Adipocyte (in vitro differentiated cells): ENCODE measurements around the gene RPL13.

ENCODE experiments used
- DNase-seq: peaks from one replicate; pipeline ENCODE4 v3.0.0-alpha.2; 2015; ENCODE audit warnings: low read depth
- H3K27me3 ChIP-seq: replicated peaks from 2 replicates; pipeline ENCODE4 v1.7.0; 2013; ENCODE audit warnings: mild to moderate bottlenecking, low read length, moderate library complexity; ENCODE audit not compliant: control insufficient read depth, insufficient read depth
- H3K36me3 ChIP-seq: 2 replicates; pipeline ENCODE4 v1.7.0; 2013; ENCODE audit warnings: low read length, mild to moderate bottlenecking, moderate library complexity; ENCODE audit not compliant: control insufficient read depth, insufficient read depth, severe bottlenecking
- H3K4me1 ChIP-seq: 2 replicates; pipeline ENCODE4 v1.7.0; 2013; ENCODE audit warnings: mild to moderate bottlenecking, low read length, moderate library complexity; ENCODE audit not compliant: control insufficient read depth, insufficient read depth
- H3K4me3 ChIP-seq: 2 replicates; pipeline ENCODE4 v1.7.0; 2013; ENCODE audit warnings: mild to moderate bottlenecking, low read length, moderate library complexity
- H3K9ac ChIP-seq: 2 replicates; pipeline ENCODE4 v1.7.0; 2013; ENCODE audit warnings: mild to moderate bottlenecking, low read length, moderate library complexity
- H3K9me3 ChIP-seq: 2 replicates; pipeline ENCODE4 v1.7.0; 2013; ENCODE audit warnings: mild to moderate bottlenecking, low read length, moderate library complexity; ENCODE audit not compliant: control insufficient read depth

RPL13 gene

DNA sequence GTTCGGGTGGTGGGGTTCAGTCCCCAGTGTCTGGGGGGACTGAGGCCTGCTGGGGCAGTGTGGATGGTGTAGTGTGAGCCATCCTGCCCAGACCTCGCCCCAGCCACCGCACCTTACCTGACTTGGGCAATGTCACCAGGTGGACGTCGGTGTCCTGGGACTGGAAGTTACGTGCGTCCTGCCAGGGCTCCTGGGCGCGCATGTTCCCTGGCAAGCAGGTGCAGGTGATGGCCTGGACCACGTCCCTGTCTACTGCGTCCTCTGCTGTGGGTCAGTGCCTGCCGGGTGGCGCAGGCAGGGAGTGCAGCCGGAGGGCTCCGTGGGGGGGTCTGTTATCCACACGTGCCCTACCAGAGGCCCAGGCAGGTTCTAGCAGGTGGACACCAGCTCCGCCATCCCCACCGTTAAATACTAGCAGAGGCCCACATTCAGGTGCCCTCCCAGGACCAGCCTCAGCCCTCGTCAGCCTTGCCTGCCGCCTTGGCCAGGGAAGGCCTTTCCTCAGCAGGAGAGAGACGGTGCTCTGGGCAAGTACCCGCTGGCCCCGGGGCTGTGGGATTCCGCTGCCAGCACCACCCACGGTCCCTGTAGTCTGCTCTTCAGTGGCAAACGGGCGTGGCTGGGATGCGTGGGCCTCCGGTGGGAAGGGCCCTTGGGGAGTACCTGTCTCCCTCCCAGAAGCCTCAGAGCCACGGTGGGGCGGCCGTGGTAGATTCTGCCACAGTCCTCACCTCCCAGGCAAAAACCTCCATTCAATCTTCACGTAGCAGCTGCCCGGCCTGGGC is 44.9 kb downstream of the RPL13 start:
- H3K4me1 ChIP-seq, result peaks cover 11% of the 10 kb centered on the region
- no peak overlapping the region for H3K4me3 ChIP-seq
- H3K27me3 ChIP-seq, result peaks cover 18% of the 10 kb centered on the region
- H3K9ac ChIP-seq, result no peak overlapping the region
- H3K36me3 ChIP-seq, result no peaks in the 10 kb centered on the region
- no peaks in the 10 kb centered on the region for H3K9me3 ChIP-seq
- no peak for DNase-seq

DNA sequence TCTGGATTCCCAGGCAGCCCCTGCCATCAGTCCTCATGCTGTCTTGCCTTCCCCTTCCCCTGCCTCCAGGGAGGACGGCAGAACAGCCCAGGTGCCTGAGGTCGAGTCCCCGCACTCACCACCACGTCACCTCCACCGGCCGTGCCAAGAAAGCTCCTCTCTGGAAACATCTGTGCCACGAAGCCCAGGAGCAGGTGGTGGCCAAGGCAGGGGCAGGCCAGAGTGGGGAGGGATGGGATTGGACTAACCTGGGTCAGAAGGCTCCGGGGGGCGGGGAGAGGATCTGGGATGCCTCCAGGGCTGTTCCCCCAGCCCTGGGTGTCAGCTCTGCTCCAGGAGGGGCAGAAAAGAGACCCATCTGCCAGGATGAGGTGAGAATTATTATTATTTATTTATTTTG is 45.5 kb downstream of the RPL13 start:
- Histone ChIP-seq H3K9ac (no peak overlapping the region), H3K36me3 (no peaks in the 10 kb centered on the region), H3K27me3 (peaks cover 18% of the 10 kb centered on the region), H3K4me1 (peaks cover 8% of the 10 kb centered on the region), H3K4me3 (no peak overlapping the region), H3K9me3 (no peaks in the 10 kb centered on the region)
- DNase-seq, result no peak

DNA sequence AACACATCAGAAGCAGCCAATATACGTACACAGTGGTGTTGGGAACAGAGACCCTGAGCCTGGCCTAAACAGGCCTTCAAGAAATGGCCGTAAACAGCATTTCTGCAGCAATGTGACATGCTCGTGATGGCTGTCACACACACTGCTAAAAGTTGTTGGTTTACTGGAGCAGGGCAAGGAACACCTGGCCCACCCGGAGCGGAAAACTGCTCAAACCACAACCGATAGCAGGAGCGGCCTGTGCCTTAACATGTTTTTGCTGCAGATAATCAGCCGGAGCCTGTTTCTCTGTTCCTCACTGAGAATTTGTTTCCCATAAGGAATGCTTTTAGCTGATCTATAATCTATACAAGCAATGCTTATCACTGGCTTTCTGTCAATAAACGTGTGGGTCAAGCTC is 47.0 kb downstream of the RPL13 start:
- Histone ChIP-seq H3K9me3 (no peaks in the 10 kb centered on the region), H3K9ac (no peak overlapping the region), H3K4me3 (no peak overlapping the region), H3K27me3 (peaks cover 20% of the 10 kb centered on the region), H3K36me3 (no peaks in the 10 kb centered on the region), H3K4me1 (peaks cover 3% of the 10 kb centered on the region)
- DNase-seq, result no peak

DNA sequence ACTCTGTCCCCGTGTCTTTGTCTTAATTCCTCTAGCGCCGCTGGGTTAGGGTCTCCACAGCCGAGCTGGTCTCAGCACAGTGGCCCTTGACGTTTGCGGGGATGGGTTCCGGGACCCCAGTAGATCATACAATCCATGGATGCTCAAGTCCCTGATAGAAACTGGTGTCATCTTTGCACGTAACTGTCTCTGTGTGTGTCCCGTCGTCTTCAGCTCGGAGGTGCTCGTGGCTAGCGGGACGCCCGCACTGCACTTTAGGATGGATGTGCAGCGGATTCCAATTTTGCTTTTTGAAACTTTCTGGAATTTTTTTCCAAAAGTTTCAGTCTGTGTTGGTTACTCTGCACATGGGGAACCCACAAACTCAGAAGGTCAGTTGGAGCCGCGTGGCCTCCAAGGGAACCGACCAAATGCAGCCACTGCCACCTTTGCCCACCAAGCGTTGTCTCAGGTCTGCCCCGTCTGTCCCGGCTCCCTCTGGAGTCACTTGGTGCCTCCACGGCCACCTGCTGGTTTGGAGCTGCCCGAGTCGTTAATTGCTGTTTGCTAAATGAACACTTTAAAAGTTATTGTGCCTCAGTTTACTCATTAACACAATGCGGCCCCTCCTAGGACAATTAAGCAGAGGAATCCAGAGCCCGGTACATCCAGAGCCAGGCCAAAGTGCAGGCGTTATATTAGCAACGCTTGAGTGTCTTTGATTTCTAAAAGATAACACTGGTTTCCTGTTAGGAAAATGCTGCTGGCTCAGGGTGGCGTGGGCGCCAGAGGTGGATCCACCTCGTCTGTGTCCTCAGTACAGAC is 47.7 kb downstream of the RPL13 start:
- Histone ChIP-seq H3K9me3 (no peaks in the 10 kb centered on the region), H3K9ac (no peak overlapping the region), H3K4me3 (no peak overlapping the region), H3K36me3 (no peaks in the 10 kb centered on the region), H3K27me3 (peaks cover 26% of the 10 kb centered on the region), H3K4me1 (no peaks in the 10 kb centered on the region)
- DNase-seq, result no peak

DNA sequence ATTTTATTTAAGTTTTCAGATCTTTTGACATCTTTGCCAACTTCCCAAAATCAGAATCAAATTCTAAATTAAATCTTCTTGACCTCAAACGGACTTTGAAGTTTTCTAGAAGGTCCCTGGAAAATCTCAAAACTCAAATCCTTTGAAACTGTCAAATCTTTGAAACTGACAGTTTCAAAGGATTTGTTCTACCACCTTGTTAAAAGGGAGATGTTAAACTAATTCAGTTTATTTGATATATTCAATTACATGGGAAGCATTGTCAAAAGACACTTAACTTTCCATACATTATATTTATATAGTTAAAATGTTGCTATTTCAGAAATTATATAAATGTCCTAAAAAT is 49.6 kb downstream of the RPL13 start:
- H3K4me3 ChIP-seq, result no peak overlapping the region
- H3K4me1 ChIP-seq, result no peaks in the 10 kb centered on the region
- no peak for DNase-seq
- peaks cover 27% of the 10 kb centered on the region for H3K27me3 ChIP-seq
- no peaks in the 10 kb centered on the region for H3K9me3 ChIP-seq
- H3K36me3 ChIP-seq, result no peaks in the 10 kb centered on the region
- no peak overlapping the region for H3K9ac ChIP-seq

DNA sequence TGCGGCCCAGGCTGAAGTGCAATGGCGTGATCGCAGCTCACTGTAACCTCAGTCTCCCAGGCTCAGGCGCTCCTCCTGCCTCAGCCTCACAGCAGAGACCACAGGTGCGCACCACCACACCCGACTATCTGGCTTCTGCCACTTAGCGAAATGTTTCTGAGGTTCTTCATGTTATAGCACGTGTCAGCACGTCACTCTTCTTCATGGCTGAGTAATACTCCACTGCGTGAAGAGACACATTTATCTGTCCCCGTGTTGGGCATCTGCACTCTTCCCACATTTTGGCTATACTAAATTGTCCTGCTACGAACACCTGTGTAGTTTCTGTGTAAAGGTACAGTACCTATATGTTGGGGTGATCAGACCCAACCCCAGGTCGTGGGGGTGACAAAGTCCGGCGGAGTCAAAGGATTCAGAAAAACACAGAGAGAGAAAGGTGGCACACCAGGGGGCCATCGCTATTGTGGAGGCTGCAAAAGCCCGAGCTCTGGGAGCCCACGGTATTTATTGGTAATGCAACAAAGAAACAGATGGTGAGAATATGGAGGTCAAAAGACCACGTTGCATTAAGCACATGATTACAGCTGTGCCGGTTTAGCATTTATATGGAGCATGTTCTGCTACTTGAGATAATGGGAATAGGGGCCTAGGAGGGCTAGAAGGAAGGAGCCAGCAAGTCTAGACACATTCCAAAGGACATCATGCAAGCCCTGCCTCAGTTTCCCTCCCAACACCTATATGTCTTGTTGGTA is 52.1 kb downstream of the RPL13 start:
- H3K4me1 ChIP-seq, result no peaks in the 10 kb centered on the region
- no peaks in the 10 kb centered on the region for H3K36me3 ChIP-seq
- DNase-seq, result no peak
- H3K9ac ChIP-seq, result no peak overlapping the region
- no peak overlapping the region for H3K4me3 ChIP-seq
- peaks cover 24% of the 10 kb centered on the region for H3K27me3 ChIP-seq
- no peaks in the 10 kb centered on the region for H3K9me3 ChIP-seq

DNA sequence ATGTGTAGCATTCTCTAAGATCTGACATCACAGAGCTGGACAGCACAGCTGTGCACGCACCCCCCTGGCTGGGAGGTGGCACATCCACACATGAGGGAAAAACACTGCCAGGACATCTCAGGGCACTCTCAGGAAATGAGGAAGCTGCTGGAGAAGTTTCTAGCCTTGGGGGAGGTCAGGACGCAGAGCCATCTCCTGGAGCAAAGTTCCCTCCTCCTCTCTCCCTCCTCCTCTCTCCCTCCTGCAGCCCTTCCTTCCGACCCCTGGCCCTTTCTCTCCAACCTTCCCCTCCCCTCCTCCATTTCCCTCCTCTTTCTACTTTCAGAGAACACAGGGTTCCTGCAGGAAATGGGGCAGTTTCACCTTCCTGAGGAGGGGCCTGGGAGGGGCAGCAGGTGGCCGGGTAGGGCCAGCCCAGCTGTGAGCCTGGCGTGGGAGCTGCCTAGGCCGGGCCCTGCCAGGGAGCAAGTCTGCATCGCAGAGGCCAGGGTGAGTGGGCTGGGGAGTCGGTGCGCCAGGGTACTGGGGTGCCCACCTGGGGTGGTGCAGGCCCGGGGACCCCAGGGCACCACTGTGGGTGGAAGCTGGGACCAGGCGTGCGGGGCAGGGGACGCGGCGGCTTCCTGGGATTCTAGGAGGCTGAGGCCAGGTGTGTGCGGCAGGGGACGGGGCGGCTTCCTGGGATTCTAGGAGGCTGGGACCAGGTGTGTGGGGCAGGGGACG is 52.9 kb downstream of the RPL13 start, which contains the start of gene DPEP1:
DPEP1 (plus strand) TSS at position 412 of the 723 bp plus-strand sequence. CDS start 16,769 bp downstream, outside the sequence.
- Histone ChIP-seq H3K36me3 (no peaks in the 10 kb centered on the region), H3K27me3 (peaks cover 17% of the 10 kb centered on the region), H3K4me3 (no peak within 1 kb of the TSS), H3K9me3 (no peaks in the 10 kb centered on the region), H3K9ac (no peak within 1 kb of the TSS), H3K4me1 (peaks cover 3% of the 10 kb centered on the region)
- no peak for DNase-seq

DNA sequence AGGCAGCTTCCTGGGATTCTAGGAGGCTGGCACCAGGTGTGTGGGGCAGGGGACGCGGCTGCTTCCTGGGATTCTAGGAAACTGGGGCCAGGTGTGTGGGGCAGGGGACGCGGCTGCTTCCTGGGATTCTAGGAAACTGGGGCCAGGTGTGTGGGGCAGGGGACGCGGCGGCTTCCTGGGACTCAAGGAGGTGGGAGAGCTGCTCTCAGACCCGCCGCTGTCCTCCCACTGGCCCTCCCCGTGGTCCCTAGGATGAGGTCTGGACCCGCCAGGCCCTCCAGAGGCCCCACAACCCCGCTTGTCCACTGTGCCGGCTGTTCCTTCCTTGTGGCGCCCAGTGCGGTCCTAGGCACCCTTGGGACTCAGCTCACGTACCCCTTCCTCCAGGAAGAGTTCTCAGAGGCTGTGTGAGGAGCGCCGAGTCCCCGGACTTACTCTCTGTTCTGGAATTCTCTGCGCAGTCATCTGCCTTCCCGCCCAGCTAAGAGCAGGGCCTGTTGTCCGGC is 53.5 kb downstream of the RPL13 start:
- no peak overlapping the region for H3K9ac ChIP-seq
- no peaks in the 10 kb centered on the region for H3K36me3 ChIP-seq
- H3K9me3 ChIP-seq, result no peaks in the 10 kb centered on the region
- H3K4me3 ChIP-seq, result no peak overlapping the region
- peaks cover 17% of the 10 kb centered on the region for H3K27me3 ChIP-seq
- peaks cover 5% of the 10 kb centered on the region for H3K4me1 ChIP-seq
- DNase-seq, result no peak
